HG02852 (cell line): ENCODE data around the gene PAPOLB.

Experiments
- ATAC-seq: cut with Tn5 transposase; IDR thresholded peaks from one replicate; pipeline ENCODE4 v1.9.1; 2021; ENCODE audit warnings: mild to moderate bottlenecking, moderate library complexity; ENCODE audit not compliant: unreplicated experiment

The PAPOLB gene

GRCh38 chr7:4825081-4825480 is 36.7 kb downstream of the PAPOLB start:
- no peak for ATAC-seq

- no peak for ATAC-seq
Measured at GRCh38 chr7:4824120-4824775, 37.6 kb downstream of the PAPOLB start.

- no peak for ATAC-seq
Measured at GRCh38 chr7:4823441-4824119, 38.2 kb downstream of the PAPOLB start.

- no peak for ATAC-seq
Measured at GRCh38 chr7:4822677-4823076, 39.2 kb downstream of the PAPOLB start.

GRCh38 chr7:4820967-4821471 is 40.8 kb downstream of the PAPOLB start:
- ATAC-seq: no peak

GRCh38 chr7:4820405-4820966 is 41.3 kb downstream of the PAPOLB start:
- ATAC-seq: no peak

- ATAC-seq: no peak
Measured at GRCh38 chr7:4819560-4820404, 42.0 kb downstream of the PAPOLB start.

- ATAC-seq: no peak
Measured at GRCh38 chr7:4818000-4818794, 43.6 kb downstream of the PAPOLB start.

GRCh38 chr7:4817178-4817901 is 44.5 kb downstream of the PAPOLB start:
- ATAC-seq: no peak

GRCh38 chr7:4816419-4817080 is 45.3 kb downstream of the PAPOLB start:
- no peak for ATAC-seq

- no peak for ATAC-seq
Measured at GRCh38 chr7:4815609-4816418, 46.0 kb downstream of the PAPOLB start.

- ATAC-seq: no peak
Measured at GRCh38 chr7:4815121-4815520, 46.7 kb downstream of the PAPOLB start.

- no peak for ATAC-seq
Measured at GRCh38 chr7:4814433-4814832, 47.4 kb downstream of the PAPOLB start.

- ATAC-seq: no peak
Measured at GRCh38 chr7:4809666-4810065, 52.2 kb downstream of the PAPOLB start.

GRCh38 chr7:4809091-4809591 is 52.7 kb downstream of the PAPOLB start:
- no peak for ATAC-seq

GRCh38 chr7:4808565-4808964 is 53.3 kb downstream of the PAPOLB start:
- ATAC-seq: no peak

- ATAC-seq: no peak
Measured at GRCh38 chr7:4808026-4808425, 53.8 kb downstream of the PAPOLB start.
